Heart left ventricle (tissue), 16 donors: Measurements from ENCODE around the gene ATRNL1. TPM values are rescaled to one million over a fixed set of nuclear protein-coding genes. Genes with fewer than 3 reads are reported as not detected.

Experiments used
- ATAC-seq, 4 donors: fragments of 200-7000 bp; cut with Tn5 transposase; one replicate each; pipeline ENCODE4 v1.9.1; 2020 to 2022; ENCODE audit warnings: moderate library complexity in 4 of 4, mild to moderate bottlenecking in 3 of 4, moderate number of reproducible peaks in 1 of 4
- DNase-seq, 5 donors: peaks; one replicate each; pipeline ENCODE4 v3.0.0-alpha.2; 2020
- H3K27ac ChIP-seq, 12 donors: fragments of 200-600 bp; sonication (generic) in 4 of 12; one replicate each; pipeline versions ENCODE4 v1.5.0 to v1.8.0; 2016 to 2022; ENCODE audit warnings: mild to moderate bottlenecking in 2 of 12
- H3K27me3 ChIP-seq, 9 donors: fragments of 200-600 bp; sonication (generic) in 2 of 9; one replicate each; pipeline versions ENCODE4 v1.5.1 to v1.8.0; 2016 to 2022; ENCODE audit warnings: mild to moderate bottlenecking in 3 of 9
- H3K36me3 ChIP-seq, 9 donors: fragments of 200-600 bp; sonication (generic) in 2 of 9; one replicate each; pipeline versions ENCODE4 v1.5.0 to v1.8.0; 2018 to 2022; ENCODE audit warnings: mild to moderate bottlenecking in 2 of 9
- H3K4me1 ChIP-seq, 12 donors: fragments of 200-600 bp; sonication (generic) in 4 of 12; one replicate each; pipeline versions ENCODE4 v1.5.0 to v1.8.0; 2016 to 2022; ENCODE audit warnings: mild to moderate bottlenecking in 3 of 12
- H3K4me3 ChIP-seq, 12 donors: fragments of 200-600 bp; sonication (generic) in 4 of 12; one replicate each; pipeline versions ENCODE4 v1.5.0 to v1.8.0; 2017 to 2022; ENCODE audit warnings: mild to moderate bottlenecking in 9 of 12, moderate library complexity in 4 of 12
- H3K9me3 ChIP-seq, 12 donors: fragments of 200-600 bp; sonication (generic) in 4 of 12; one replicate each; pipeline versions ENCODE4 v1.5.0 to v1.8.0; 2016 to 2022; ENCODE audit warnings: mild to moderate bottlenecking in 1 of 12
- POLR2A ChIP-seq, 2 donors: fragments of 450-650 bp; IDR thresholded peaks; one replicate each; pipeline ENCODE4 v1.6.1; 2017; ENCODE audit warnings: antibody characterized with exemption in 2 of 2, mild to moderate bottlenecking in 2 of 2, moderate library complexity in 2 of 2
- WGBS, 4 donors: extraction: QIAGEN DNeasy Blood & Tissue Kit in 2 of 4; methylation state at CpG; one replicate each; pipeline versions ENCODE4 v1.1.5 to v1.1.7; 2013 to 2018; 5-methylcytosine and 5-hydroxymethylcytosine counted together
- intact Hi-C, 10 donors: fragments of 100-400 bp; cut with DNase I; formaldehyde crosslinking; loops; one replicate each; pipeline versions ENCODE4 v1.11.1 to v1.14.2; 2022
- polyA plus RNA-seq, 2 donors: library from polyadenylated mRNA; stranded (reverse); fragments of 200-250 nt; gene quantifications; one replicate each; pipeline ENCODE4 v1.2.3, GENCODE V29; 2013
- total RNA-seq, 9 donors: library from RNA; depleted of rRNA in 2 of 9; stranded (reverse); fragments of >200 nt in 2 of 9; fragmentation: NEBNext Ultra II Directional in 3 of 9; extraction: Animal tissue kit (Norgen Biotek cat#: 25700) in 3 of 9; gene quantifications; one replicate each; pipeline versions ENCODE4 v1.1.0 to v1.2.4, GENCODE V29; 2016 to 2023
- TF ChIP-seq, protein P1 (sequence below), 12 donors: fragments of 200-600 bp; sonication (generic) in 4 of 12; IDR thresholded peaks; one replicate each; pipeline versions ENCODE4 v1.5.0 to v1.8.0; 2018 to 2022; ENCODE audit warnings: antibody characterized with exemption in 12 of 12, mild to moderate bottlenecking in 5 of 12
- donor health status: ischemic (EF 13 %, LVEDD 7.1; RV severe dilation, severe dysfunction).
- donor health status: healthy with polysubstance abuse.
- donor health status: DM: no; HTN: yes; CAD: no.
- donor health status: DM: no; HTN: no; CAD: no.
- donor health status: ischemic (EF 25% LVEDD 6.9; RV normal size, moderate dysfunction).
- donor health status: ischemic (EF 25% LVEDD 5.7; RV mildly dilated, moderate dysfunction).
- donor health status: healthy.
- donor health status: DM: yes; HTN: yes; CAD: no.
- donor health status: ischemic (EF 35%, LVEDD 5.7; RV mildly dilated, moderate dysfunction).
- donor health status: nonischemic (EF 11% LVEDD 7.7; RV severe dilation, severe dysfunction).
- donor health status: DM: yes; HTN: yes; CAD: no.
- donor health status: PGD.
- donor health status: ischemic (EF 29% LVEDD 5.4; RV normal size, mild dysfunction).
- donor health status: nonischemic (EF 23%, LVEDD 6.1; RV moderate dilation, normal function).

The ATRNL1 gene
- total and polyA plus RNA-seq, 11 donors, result 0.13 to 28.5 (median 3.0) TPM

DNA sequence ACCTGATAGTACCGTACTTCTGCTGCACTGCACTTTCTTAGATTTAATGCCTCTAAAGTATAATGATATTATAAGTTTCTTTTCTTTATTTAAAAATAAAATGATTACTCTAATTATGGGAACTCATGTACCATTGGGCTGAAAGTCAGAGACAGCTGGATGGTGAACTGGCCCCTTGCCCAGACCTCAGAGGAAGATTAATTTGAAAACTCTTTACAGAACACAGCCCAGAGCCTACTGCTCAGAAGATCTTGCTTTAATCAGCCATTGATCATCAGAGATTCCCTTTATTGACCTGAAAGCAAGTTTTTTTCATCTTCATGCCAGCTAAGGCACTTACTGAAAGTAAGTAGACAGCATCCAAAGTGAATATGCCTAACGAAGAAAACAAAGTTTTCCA lies 838.1 kb downstream of the ATRNL1 start:
- intact Hi-C loops, result no loop called here
- Histone ChIP-seq H3K4me1 (no peaks in the 10 kb centered on the region), H3K4me3 (no peak overlapping the region), H3K27me3 (no peaks in the 10 kb centered on the region), H3K27ac (no peak overlapping the region), H3K36me3 (no peaks in the 10 kb centered on the region), H3K9me3 (no peaks in the 10 kb centered on the region)
- no peak for TF ChIP-seq POLR2A (IDR thresholded peaks at IDR 0.05)
- TF ChIP-seq, protein P1, sequence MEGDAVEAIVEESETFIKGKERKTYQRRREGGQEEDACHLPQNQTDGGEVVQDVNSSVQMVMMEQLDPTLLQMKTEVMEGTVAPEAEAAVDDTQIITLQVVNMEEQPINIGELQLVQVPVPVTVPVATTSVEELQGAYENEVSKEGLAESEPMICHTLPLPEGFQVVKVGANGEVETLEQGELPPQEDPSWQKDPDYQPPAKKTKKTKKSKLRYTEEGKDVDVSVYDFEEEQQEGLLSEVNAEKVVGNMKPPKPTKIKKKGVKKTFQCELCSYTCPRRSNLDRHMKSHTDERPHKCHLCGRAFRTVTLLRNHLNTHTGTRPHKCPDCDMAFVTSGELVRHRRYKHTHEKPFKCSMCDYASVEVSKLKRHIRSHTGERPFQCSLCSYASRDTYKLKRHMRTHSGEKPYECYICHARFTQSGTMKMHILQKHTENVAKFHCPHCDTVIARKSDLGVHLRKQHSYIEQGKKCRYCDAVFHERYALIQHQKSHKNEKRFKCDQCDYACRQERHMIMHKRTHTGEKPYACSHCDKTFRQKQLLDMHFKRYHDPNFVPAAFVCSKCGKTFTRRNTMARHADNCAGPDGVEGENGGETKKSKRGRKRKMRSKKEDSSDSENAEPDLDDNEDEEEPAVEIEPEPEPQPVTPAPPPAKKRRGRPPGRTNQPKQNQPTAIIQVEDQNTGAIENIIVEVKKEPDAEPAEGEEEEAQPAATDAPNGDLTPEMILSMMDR (IDR thresholded peaks at IDR 0.05), result no peak
- ATAC-seq (no peak), DNase-seq (no peak)
- 90 to 93% (median 93%) methylated on average over 2 of the region's 2 CpGs for WGBS, 4 donors

- H3K27ac ChIP-seq, result no peak overlapping the region
- no peak overlapping the region for H3K4me3 ChIP-seq
- no peaks in the 10 kb centered on the region for H3K9me3 ChIP-seq
- DNase-seq (no peak), ATAC-seq (no peak)
- no peaks in the 10 kb centered on the region for H3K4me1 ChIP-seq
- H3K27me3 ChIP-seq, result no peaks in the 10 kb centered on the region
- 74 to 85% (median 81%) methylated on average over 2 of the region's 2 CpGs for WGBS, 4 donors
- no peak for TF ChIP-seq POLR2A (IDR thresholded peaks at IDR 0.05)
- TF ChIP-seq, protein P1 (IDR thresholded peaks at IDR 0.05), result no peak
- intact Hi-C loops, result no loop called here
- no peaks in the 10 kb centered on the region for H3K36me3 ChIP-seq
Measured at GRCh38 chr10:115932099-115932498, 838.9 kb downstream of the ATRNL1 start.

DNA sequence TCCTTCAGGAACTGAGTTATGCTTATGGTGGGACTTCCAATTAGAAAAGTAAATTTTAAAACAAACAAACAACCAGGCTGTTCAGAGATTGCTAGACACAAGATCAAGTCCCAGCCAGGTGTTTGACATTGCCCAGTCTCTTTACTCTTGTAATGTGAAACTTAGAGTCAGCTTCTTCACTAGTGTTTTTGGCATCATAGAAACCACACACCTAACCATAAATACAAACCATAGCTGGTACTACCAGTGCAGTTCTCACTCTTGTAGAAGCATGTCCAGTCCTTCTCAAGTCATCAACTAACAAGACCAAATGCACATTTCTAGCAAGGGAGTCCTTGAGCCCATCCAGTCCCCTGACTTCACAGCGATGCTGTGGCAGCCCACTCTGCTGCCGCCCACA lies 839.9 kb downstream of the ATRNL1 start:
- ATAC-seq, result no peak
- no peak for TF ChIP-seq POLR2A (IDR thresholded peaks at IDR 0.05)
- TF ChIP-seq, protein P1 (IDR thresholded peaks at IDR 0.05), result no peak
- intact Hi-C loops, result no loop called here
- Histone ChIP-seq H3K27me3 (no peaks in the 10 kb centered on the region), H3K4me1 (no peaks in the 10 kb centered on the region), H3K27ac (no peak overlapping the region), H3K36me3 (no peaks in the 10 kb centered on the region), H3K4me3 (no peak overlapping the region), H3K9me3 (no peaks in the 10 kb centered on the region)
- 79 to 92% (median 90%) methylated on average over 2 of the region's 2 CpGs for WGBS, 4 donors
- DNase-seq, result no peak

GRCh38 chr10:115935731-115936130 lies 842.6 kb downstream of the ATRNL1 start:
- Histone ChIP-seq H3K36me3 (no peaks in the 10 kb centered on the region), H3K27me3 (no peaks in the 10 kb centered on the region), H3K4me1 (no peaks in the 10 kb centered on the region), H3K4me3 (no peak overlapping the region), H3K27ac (no peak overlapping the region), H3K9me3 (no peaks in the 10 kb centered on the region)
- intact Hi-C loops, result no loop called here
- no peak for TF ChIP-seq POLR2A (IDR thresholded peaks at IDR 0.05)
- TF ChIP-seq, protein P1 (IDR thresholded peaks at IDR 0.05), result no peak
- DNase-seq (no peak), ATAC-seq (no peak)
- 83 to 89% (median 86%) methylated on average over 2 of the region's 2 CpGs for WGBS, 4 donors
